H9 (cell line): ENCODE data around the gene HPSE. TPM values are rescaled to one million over a fixed set of nuclear protein-coding genes. Genes with fewer than 3 reads are reported as not detected.

ENCODE experiments used
- DNase-seq: peaks from one replicate; pipeline ENCODE4 v3.0.0-alpha.2; 2017
- H2AFZ ChIP-seq: one replicate; pipeline ENCODE4 v1.6.1; 2013; ENCODE audit warnings: mild to moderate bottlenecking, low read length, control low read depth, moderate library complexity
- H2AK5ac ChIP-seq: 2 replicates; pipeline ENCODE4 v1.6.1; 2013; ENCODE audit warnings: low read length, control low read depth, mixed read lengths; ENCODE audit not compliant: insufficient read length
- H2BK120ac ChIP-seq: one replicate; pipeline ENCODE4 v1.6.1; 2013; ENCODE audit warnings: low read depth, mild to moderate bottlenecking, low read length, control low read depth, inconsistent platforms; ENCODE audit not compliant: poor library complexity, severe bottlenecking
- H2BK12ac ChIP-seq: 2 replicates; pipeline ENCODE4 v1.6.1; 2013; ENCODE audit warnings: low read length, control low read depth, mixed read lengths, low read depth; ENCODE audit not compliant: insufficient read length
- H2BK15ac ChIP-seq: 2 replicates; pipeline ENCODE4 v1.6.1; 2013; ENCODE audit warnings: low read depth, low read length, control low read depth
- H2BK20ac ChIP-seq: one replicate; pipeline ENCODE4 v1.6.1; 2013; ENCODE audit warnings: low read depth, mild to moderate bottlenecking, low read length, control low read depth, inconsistent platforms; ENCODE audit not compliant: poor library complexity, severe bottlenecking
- H2BK5ac ChIP-seq: 2 replicates; pipeline ENCODE4 v1.6.1; 2013; ENCODE audit warnings: low read length, control low read depth, mixed read lengths; ENCODE audit not compliant: insufficient read length
- H3K14ac ChIP-seq: 2 replicates; pipeline ENCODE4 v1.6.1; 2013; ENCODE audit warnings: low read length, control low read depth; ENCODE audit not compliant: insufficient read depth
- H3K18ac ChIP-seq: 2 replicates; pipeline ENCODE4 v1.6.1; 2013; ENCODE audit warnings: low read depth, mild to moderate bottlenecking, mixed read lengths, low read length, control low read depth; ENCODE audit not compliant: insufficient read length
- H3K23ac ChIP-seq: 2 replicates; pipeline ENCODE4 v1.6.1; 2013; ENCODE audit warnings: low read length, control low read depth, mixed read lengths, low read depth; ENCODE audit not compliant: insufficient read length
- H3K23me2 ChIP-seq: 2 replicates; pipeline ENCODE4 v1.6.1; 2013; ENCODE audit warnings: low read depth, mild to moderate bottlenecking, mixed read lengths, low read length, control low read depth; ENCODE audit not compliant: insufficient read length, poor library complexity, severe bottlenecking
- H3K27ac ChIP-seq: 2 replicates; pipeline ENCODE4 v1.5.1; 2013; ENCODE audit warnings: low read length, control low read depth, mixed read lengths, low read depth; ENCODE audit not compliant: insufficient read length
- H3K27me3 ChIP-seq: 2 replicates; pipeline ENCODE4 v1.6.1; 2013; ENCODE audit warnings: low read length, control low read depth, inconsistent platforms; ENCODE audit not compliant: insufficient read depth
- H3K4ac ChIP-seq: 2 replicates; pipeline ENCODE4 v1.6.1; 2013; ENCODE audit warnings: low read depth, mild to moderate bottlenecking, control low read depth, inconsistent platforms, low read length, moderate library complexity
- H3K4me1 ChIP-seq: 2 replicates; pipeline ENCODE4 v1.6.1; 2013; ENCODE audit warnings: low read length, control low read depth, inconsistent platforms; ENCODE audit not compliant: insufficient read depth
- H3K4me2 ChIP-seq: 2 replicates; pipeline ENCODE4 v1.6.1; 2013; ENCODE audit warnings: low read length, control low read depth, mixed read lengths; ENCODE audit not compliant: insufficient read length, insufficient read depth
- H3K56ac ChIP-seq: 2 replicates; pipeline ENCODE4 v1.6.1; 2013; ENCODE audit warnings: low read depth, mild to moderate bottlenecking, mixed read lengths, low read length, control low read depth; ENCODE audit not compliant: insufficient read length
- H3K79me1 ChIP-seq: 2 replicates; pipeline ENCODE4 v1.6.1; 2013; ENCODE audit warnings: low read depth, mild to moderate bottlenecking, moderate library complexity, low read length, control low read depth, inconsistent platforms; ENCODE audit not compliant: insufficient read depth, poor library complexity, severe bottlenecking
- H3K79me2 ChIP-seq: 2 replicates; pipeline ENCODE4 v1.6.1; 2013; ENCODE audit warnings: low read length, control low read depth, inconsistent platforms; ENCODE audit not compliant: insufficient read depth
- H3K9ac ChIP-seq: 2 replicates; pipeline ENCODE4 v1.6.1; 2013; ENCODE audit warnings: low read length, control low read depth, mixed read lengths; ENCODE audit not compliant: insufficient read length; ENCODE audit errors: extremely low read depth
- H3K9me3 ChIP-seq: one replicate; pipeline ENCODE4 v1.6.1; 2013; ENCODE audit warnings: low read depth, low read length, inconsistent platforms; ENCODE audit not compliant: control insufficient read depth
- H3T11ph ChIP-seq: one replicate; pipeline ENCODE4 v1.6.1; 2013; ENCODE audit warnings: mild to moderate bottlenecking, low read length, control low read depth, inconsistent platforms
- H4K20me1 ChIP-seq: one replicate; pipeline ENCODE4 v1.6.1; 2013; ENCODE audit not compliant: control insufficient read depth, insufficient read length, insufficient read depth
- H4K5ac ChIP-seq: 2 replicates; pipeline ENCODE4 v1.6.1; 2013; ENCODE audit warnings: low read depth, mild to moderate bottlenecking, mixed read lengths, low read length, control low read depth; ENCODE audit not compliant: insufficient read length
- H4K8ac ChIP-seq: replicated peaks from 2 replicates; pipeline ENCODE4 v1.6.1; 2013; ENCODE audit warnings: low read length, control low read depth, mixed read lengths, low read depth; ENCODE audit not compliant: insufficient read length
- H4K91ac ChIP-seq: 2 replicates; pipeline ENCODE4 v1.6.1; 2013; ENCODE audit warnings: low read depth, mild to moderate bottlenecking, moderate library complexity, mixed read lengths, low read length, control low read depth; ENCODE audit not compliant: insufficient read length
- H3K27ac Mint-ChIP-seq, 3 experiments: 2 replicates in 2 of 3; 3 replicates in 1 of 3; pipeline ENCODE4 v1.8.0; 2020 to 2021; ENCODE audit warnings: mixed read lengths in 3 of 3, mild to moderate bottlenecking in 1 of 3, moderate library complexity in 1 of 3
- H3K27me3 Mint-ChIP-seq: 2 replicates; pipeline ENCODE4 v1.8.0; 2021; ENCODE audit warnings: low read depth, mild to moderate bottlenecking, moderate library complexity, mixed read lengths
- H3K36me3 Mint-ChIP-seq, 3 experiments: 2 replicates in 2 of 3; 3 replicates in 1 of 3; pipeline ENCODE4 v1.8.0; 2020 to 2021; ENCODE audit warnings: low read depth in 3 of 3, mixed read lengths in 3 of 3; ENCODE audit not compliant: insufficient read depth in 1 of 3
- H3K4me1 Mint-ChIP-seq, 2 experiments: 2 replicates each; pipeline ENCODE4 v1.8.0; 2020; ENCODE audit warnings: mixed read lengths in 2 of 2
- H3K4me3 Mint-ChIP-seq, 2 experiments: 2 replicates in 1 of 2; 3 replicates in 1 of 2; pipeline ENCODE4 v1.8.0; 2020 to 2021; ENCODE audit warnings: mild to moderate bottlenecking in 2 of 2, mixed read lengths in 2 of 2, moderate library complexity in 1 of 2
- H3K9me3 Mint-ChIP-seq, 2 experiments: 2 replicates in 1 of 2; 3 replicates in 1 of 2; pipeline ENCODE4 v1.8.0; 2020; ENCODE audit warnings: mild to moderate bottlenecking in 2 of 2, mixed read lengths in 2 of 2, moderate library complexity in 1 of 2
- CTCF ChIP-seq: fragments of 200-600 bp; sonication (generic); conservative IDR thresholded peaks from 3 replicates; pipeline ENCODE4 v1.8.0; 2021; ENCODE audit warnings: antibody characterized with exemption, mild to moderate bottlenecking
- WGBS: extraction: QIAGEN DNeasy Blood & Tissue Kit; methylation state at CpG from one replicate; pipeline ENCODE4 v1.1.7; 2013; ENCODE audit warnings: missing lambda C conversion rate, low lambda C conversion rate, mixed read lengths; ENCODE audit not compliant: insufficient read length; ENCODE audit errors: extremely low coverage; 5-methylcytosine and 5-hydroxymethylcytosine counted together
- total RNA-seq: library from RNA; stranded (reverse); gene quantifications from 2 replicates; pipeline ENCODE4 v1.2.1, GENCODE V29; 2021

The HPSE gene
- total RNA-seq, 1 experiment from 2014 or later, result 2.0 TPM

DNA sequence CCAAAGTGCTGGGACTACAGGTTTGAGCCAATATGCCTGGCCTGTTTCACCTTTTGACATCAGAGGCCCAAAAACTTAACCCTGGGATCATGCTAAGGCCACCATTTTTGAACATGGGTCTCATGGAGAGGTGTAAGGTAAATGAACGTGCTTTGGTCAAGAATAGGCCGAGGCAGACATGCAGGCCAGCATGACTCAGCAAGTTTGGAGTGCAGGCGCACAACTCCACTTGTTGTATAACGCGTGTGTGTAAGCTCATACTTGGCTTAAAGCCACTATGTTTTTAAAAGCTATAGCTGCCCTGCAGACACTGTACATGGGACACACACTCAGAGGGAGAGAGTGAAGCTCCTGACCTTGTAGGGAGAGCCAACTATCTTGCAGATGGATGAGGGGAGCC lies 43.8 kb upstream of the HPSE start:
- Histone ChIP-seq H3K9ac (no peak overlapping the region), H4K5ac (no peak overlapping the region), H3T11ph (no peak overlapping the region), H3K79me2 (no peaks in the 10 kb centered on the region), H2BK20ac (no peak overlapping the region), H3K14ac (no peak overlapping the region), H3K9me3 (peaks cover 17% of the 10 kb centered on the region), H2AFZ (no peak overlapping the region), H3K4me1 (no peaks in the 10 kb centered on the region), H3K27ac (no peak overlapping the region), H4K20me1 (no peaks in the 10 kb centered on the region), H4K8ac (no peak overlapping the region), H2BK5ac (no peak overlapping the region), H3K56ac (no peak overlapping the region), H3K4ac (no peak overlapping the region), H2BK12ac (no peak overlapping the region), H4K91ac (no peak overlapping the region), H3K27me3 (no peaks in the 10 kb centered on the region), H3K79me1 (no peaks in the 10 kb centered on the region), H3K18ac (no peak overlapping the region), H2AK5ac (no peak overlapping the region), H2BK120ac (no peak overlapping the region), H2BK15ac (no peak overlapping the region), H3K23me2 (no peaks in the 10 kb centered on the region), H3K23ac (no peak overlapping the region), H3K4me2 (no peak overlapping the region)
- Mint-ChIP-seq H3K9me3 (peaks cover 37 to 39% of the 10 kb centered on the region in 2 experiments), H3K4me1 (no peaks in the 10 kb centered on the region; a peak in 1 of 4 replicates), H3K27me3 (peaks cover 13% of the 10 kb centered on the region), H3K4me3 (no peak overlapping the region), H3K36me3 (peaks cover 16 to 25% (median 18%) of the 10 kb centered on the region in 3 experiments), H3K27ac (no peak overlapping the region)
- no CpG with 5 or more reads among the region's 5 CpGs for WGBS
- no peak for TF ChIP-seq CTCF
- no peak for DNase-seq
